ENCODE results near the gene FGD5.

FGD5 gene

DNA sequence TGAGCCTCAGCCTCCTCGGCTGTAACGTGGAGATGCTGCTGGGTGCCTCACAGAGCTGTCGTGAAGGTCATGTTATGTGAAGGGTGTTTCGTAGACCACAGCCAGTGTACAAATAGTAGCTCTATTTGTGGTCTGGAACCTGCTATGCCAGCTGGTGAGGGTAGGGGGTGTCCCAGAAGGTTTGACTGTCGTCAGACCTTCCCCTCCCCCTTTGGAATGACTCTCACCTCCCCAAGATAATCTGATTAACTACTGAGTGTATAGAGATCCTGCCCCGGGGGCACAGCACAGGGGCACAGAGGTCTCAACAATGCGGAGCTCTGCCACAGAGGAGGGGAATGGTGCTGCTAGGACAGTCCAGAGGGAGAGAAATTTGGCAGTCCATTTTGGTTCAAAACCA is 20.5 kb downstream of the FGD5 start:
- no peak for DNase-seq (ENCODE audit: low spot score)
- in situ Hi-C loops (cut with MboI; ENCODE audit: low sequenced_read_pairs, unreplicated experiment) = no loop called here
- no peak for TF ChIP-seq CTCF (IDR thresholded peaks at IDR 0.05; ENCODE audit: borderline replicate concordance, control extremely low read depth, extremely low read depth, insufficient read depth, missing control alignments)

DNA sequence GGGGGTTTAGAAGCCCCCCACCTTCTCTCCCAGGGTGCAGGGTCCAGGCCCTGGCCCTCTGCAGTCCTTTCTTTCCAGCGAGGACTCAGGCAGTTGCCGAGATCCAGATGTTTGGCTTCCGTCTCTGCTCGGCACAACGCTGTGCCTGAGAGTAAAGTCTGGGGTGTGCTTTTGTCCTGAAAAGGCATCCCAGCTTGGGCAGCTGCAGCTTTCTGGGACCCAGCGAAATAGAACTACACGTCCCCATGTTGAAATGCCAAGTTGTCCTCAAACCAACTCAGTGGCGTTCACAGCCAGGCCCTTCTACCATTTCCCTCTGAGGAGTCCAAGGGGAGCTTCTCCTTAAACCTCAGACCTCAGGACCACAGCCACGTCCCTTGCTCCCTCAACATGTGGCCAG is 23.1 kb downstream of the FGD5 start:
- in situ Hi-C loops (cut with MboI; ENCODE audit: low sequenced_read_pairs, unreplicated experiment) = no loop called here
- DNase-seq (ENCODE audit: low spot score) = no peak
- TF ChIP-seq CTCF (IDR thresholded peaks at IDR 0.05; ENCODE audit: borderline replicate concordance, control extremely low read depth, extremely low read depth, insufficient read depth, missing control alignments) = no peak

DNA sequence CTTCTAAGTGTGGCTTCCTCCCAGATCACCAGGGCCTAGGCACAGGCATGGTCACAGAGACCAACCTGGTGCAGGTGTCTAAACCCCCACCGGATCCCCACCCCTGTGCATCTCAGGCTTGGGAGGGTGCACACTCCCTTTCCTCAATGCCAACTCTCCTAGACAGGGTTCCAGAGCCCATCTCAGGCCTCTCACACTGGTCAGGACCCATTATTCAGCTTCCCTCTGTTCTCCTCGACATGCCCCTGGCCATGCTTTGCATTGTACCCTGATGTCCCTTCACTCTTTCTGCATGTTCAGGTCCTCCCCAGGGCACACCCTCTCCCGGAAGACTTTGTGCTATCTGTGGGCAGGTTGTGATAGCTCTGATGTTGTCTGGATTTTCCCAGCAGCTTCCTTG is 23.5 kb downstream of the FGD5 start:
- no peak for TF ChIP-seq CTCF (IDR thresholded peaks at IDR 0.05; ENCODE audit: borderline replicate concordance, control extremely low read depth, extremely low read depth, insufficient read depth, missing control alignments)
- DNase-seq (ENCODE audit: low spot score) = no peak
- in situ Hi-C loops (cut with MboI; ENCODE audit: low sequenced_read_pairs, unreplicated experiment) = no loop called here

DNA sequence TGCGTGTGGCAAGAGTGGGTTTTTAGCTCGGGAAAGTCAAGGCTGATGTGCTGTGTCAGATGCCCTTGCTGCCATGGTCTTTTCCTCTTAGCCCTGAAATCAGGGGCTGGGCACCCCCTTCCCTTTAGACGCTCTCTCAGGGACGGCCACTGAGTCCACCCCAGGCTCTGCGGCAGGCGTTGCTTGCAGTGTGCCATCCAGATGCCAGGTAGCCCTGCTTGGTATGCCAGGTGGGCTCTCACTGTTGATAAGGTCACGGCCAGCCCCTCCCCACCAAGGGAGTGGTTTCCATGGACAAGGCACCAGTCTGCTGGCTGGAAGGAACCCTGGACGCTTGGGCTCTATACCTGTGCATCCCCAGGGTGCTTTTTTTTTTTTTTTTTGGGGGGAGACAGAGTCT is 24.6 kb downstream of the FGD5 start:
- no peak for DNase-seq (ENCODE audit: low spot score)
- in situ Hi-C loops (cut with MboI; ENCODE audit: low sequenced_read_pairs, unreplicated experiment) = no loop called here
- TF ChIP-seq CTCF (IDR thresholded peaks at IDR 0.05; ENCODE audit: borderline replicate concordance, control extremely low read depth, extremely low read depth, insufficient read depth, missing control alignments) = no peak

GRCh38 chr3:14844386-14845170 is 25.8 kb downstream of the FGD5 start:
- no peak for DNase-seq (ENCODE audit: low spot score)
- TF ChIP-seq CTCF (IDR thresholded peaks at IDR 0.05; ENCODE audit: borderline replicate concordance, control extremely low read depth, extremely low read depth, insufficient read depth, missing control alignments) = no peak
- in situ Hi-C loops (cut with MboI; ENCODE audit: low sequenced_read_pairs, unreplicated experiment) = no loop called here

GRCh38 chr3:14845180-14845579 is 26.4 kb downstream of the FGD5 start:
- DNase-seq (ENCODE audit: low spot score) = no peak
- TF ChIP-seq CTCF (IDR thresholded peaks at IDR 0.05; ENCODE audit: borderline replicate concordance, control extremely low read depth, extremely low read depth, insufficient read depth, missing control alignments) = no peak
- in situ Hi-C loops (cut with MboI; ENCODE audit: low sequenced_read_pairs, unreplicated experiment) = no loop called here
